MM.1S (cell line): ENCODE measurements around the gene MKKS.

Source experiments
- DNase-seq: peaks from one replicate; pipeline ENCODE4 v3.0.0-alpha.2; 2015
- H2AFZ ChIP-seq: fragments of 300-600 bp; sonication (generic); 2 replicates; pipeline ENCODE4 v1.6.0; 2016; ENCODE audit warnings: antibody characterized with exemption, low read length
- H3F3A ChIP-seq: fragments of 300-600 bp; sonication (generic); 2 replicates; pipeline ENCODE4 v1.6.1; 2016; ENCODE audit warnings: mild to moderate bottlenecking, antibody characterized with exemption, low read length, moderate library complexity, mixed read lengths; ENCODE audit not compliant: insufficient read depth
- H3K27ac ChIP-seq: fragments of 300-600 bp; sonication (generic); 2 replicates; pipeline ENCODE4 v1.5.1; 2016; ENCODE audit warnings: mild to moderate bottlenecking, low read length
- H3K27me3 ChIP-seq: fragments of 300-600 bp; sonication (generic); replicated peaks from 2 replicates; pipeline ENCODE4 v1.6.0; 2016; ENCODE audit warnings: low read length; ENCODE audit not compliant: insufficient read depth
- H3K36me3 ChIP-seq: fragments of 300-600 bp; sonication (generic); replicated peaks from 2 replicates; pipeline ENCODE4 v1.6.1; 2016; ENCODE audit warnings: mild to moderate bottlenecking, low read length, mixed read lengths; ENCODE audit not compliant: insufficient read depth
- H3K4me1 ChIP-seq: fragments of 300-600 bp; sonication (generic); 2 replicates; pipeline ENCODE4 v1.6.1; 2016; ENCODE audit warnings: low read length, mixed read lengths
- H3K4me2 ChIP-seq: fragments of 300-600 bp; sonication (generic); 2 replicates; pipeline ENCODE4 v1.6.0; 2016; ENCODE audit warnings: low read depth, low read length
- H3K4me3 ChIP-seq: fragments of 300-600 bp; sonication (generic); 2 replicates; pipeline ENCODE4 v1.5.1; 2016; ENCODE audit warnings: low read length, mixed read lengths
- H3K79me2 ChIP-seq: fragments of 300-600 bp; sonication (generic); 2 replicates; pipeline ENCODE4 v1.6.1; 2016; ENCODE audit warnings: mixed run types, low read length, mixed read lengths
- H3K9ac ChIP-seq: fragments of 300-600 bp; sonication (generic); 2 replicates; pipeline ENCODE4 v1.6.1; 2016; ENCODE audit warnings: low read length, mixed read lengths
- H3K9me2 ChIP-seq: fragments of 300-600 bp; sonication (generic); replicated peaks from 2 replicates; pipeline ENCODE4 v1.6.1; 2016; ENCODE audit warnings: mild to moderate bottlenecking, low read length, mixed read lengths; ENCODE audit not compliant: insufficient read depth
- H3K9me3 ChIP-seq: fragments of 300-600 bp; sonication (generic); replicated peaks from 2 replicates; pipeline ENCODE4 v1.6.1; 2016; ENCODE audit warnings: mild to moderate bottlenecking, low read length, mixed read lengths; ENCODE audit not compliant: insufficient read depth
- H4K20me1 ChIP-seq: fragments of 300-600 bp; sonication (generic); 2 replicates; pipeline ENCODE4 v1.6.1; 2016; ENCODE audit warnings: mild to moderate bottlenecking, low read length, moderate library complexity, mixed read lengths; ENCODE audit not compliant: insufficient read depth
- CTCF ChIP-seq: fragments of 300-600 bp; sonication (generic); IDR thresholded peaks from 2 replicates; pipeline ENCODE4 v1.5.1; 2016; ENCODE audit warnings: antibody characterized with exemption, low read length, mixed read lengths
- EZH2 ChIP-seq: fragments of 300-600 bp; sonication (generic); optimal IDR thresholded peaks from 2 replicates; pipeline ENCODE3; 2017; ENCODE audit warnings: low read depth, mild to moderate bottlenecking, antibody characterized with exemption, low read length, mixed read lengths
- EZH2phosphoT487 ChIP-seq: fragments of 300-600 bp; sonication (generic); IDR thresholded peaks from 2 replicates; pipeline ENCODE4 v1.6.1; 2018; ENCODE audit warnings: antibody characterized with exemption, low read length

Gene MKKS

GRCh38 chr20:10388597-10388996 lies 45.4 kb downstream of the MKKS start:
- no peaks in the 10 kb centered on the region for H3K9me3 ChIP-seq
- H3K9ac ChIP-seq, result no peak overlapping the region
- H3K4me2 ChIP-seq, result no peak overlapping the region
- DNase-seq, result no peak
- no peaks in the 10 kb centered on the region for H3K79me2 ChIP-seq
- H3K27me3 ChIP-seq, result no peaks in the 10 kb centered on the region
- no peak overlapping the region for H3K27ac ChIP-seq
- no peak overlapping the region for H2AFZ ChIP-seq
- no peaks in the 10 kb centered on the region for H3F3A ChIP-seq
- no peaks in the 10 kb centered on the region for H3K9me2 ChIP-seq
- no peaks in the 10 kb centered on the region for H4K20me1 ChIP-seq
- H3K4me1 ChIP-seq, result no peaks in the 10 kb centered on the region
- no peak for TF ChIP-seq CTCF
- TF ChIP-seq EZH2, result no peak
- TF ChIP-seq EZH2phosphoT487, result no peak
- H3K4me3 ChIP-seq, result no peak overlapping the region
- no peaks in the 10 kb centered on the region for H3K36me3 ChIP-seq

- no peak overlapping the region for H3K4me3 ChIP-seq
- no peaks in the 10 kb centered on the region for H3K36me3 ChIP-seq
- H3K27me3 ChIP-seq, result no peaks in the 10 kb centered on the region
- DNase-seq, result no peak
- no peaks in the 10 kb centered on the region for H3K4me1 ChIP-seq
- no peaks in the 10 kb centered on the region for H3F3A ChIP-seq
- H4K20me1 ChIP-seq, result no peaks in the 10 kb centered on the region
- H2AFZ ChIP-seq, result no peak overlapping the region
- no peaks in the 10 kb centered on the region for H3K79me2 ChIP-seq
- no peak overlapping the region for H3K27ac ChIP-seq
- TF ChIP-seq EZH2, result no peak
- TF ChIP-seq CTCF, result no peak
- TF ChIP-seq EZH2phosphoT487, result no peak
- no peaks in the 10 kb centered on the region for H3K9me3 ChIP-seq
- no peak overlapping the region for H3K4me2 ChIP-seq
- no peaks in the 10 kb centered on the region for H3K9me2 ChIP-seq
- no peak overlapping the region for H3K9ac ChIP-seq
These were observed 46.3 kb downstream of the MKKS start for GRCh38 chr20:10387686-10388085.

GRCh38 chr20:10385850-10386544 lies 48.0 kb downstream of the MKKS start:
- H3F3A ChIP-seq, result no peaks in the 10 kb centered on the region
- no peak overlapping the region for H3K4me2 ChIP-seq
- no peaks in the 10 kb centered on the region for H3K79me2 ChIP-seq
- H3K9ac ChIP-seq, result no peak overlapping the region
- no peaks in the 10 kb centered on the region for H4K20me1 ChIP-seq
- H3K4me1 ChIP-seq, result no peaks in the 10 kb centered on the region
- TF ChIP-seq EZH2, result no peak
- TF ChIP-seq EZH2phosphoT487, result no peak
- no peak for TF ChIP-seq CTCF
- H3K27ac ChIP-seq, result no peak overlapping the region
- H3K9me2 ChIP-seq, result no peaks in the 10 kb centered on the region
- no peak overlapping the region for H3K4me3 ChIP-seq
- H3K9me3 ChIP-seq, result no peaks in the 10 kb centered on the region
- H3K36me3 ChIP-seq, result no peaks in the 10 kb centered on the region
- no peak overlapping the region for H2AFZ ChIP-seq
- no peak for DNase-seq
- no peaks in the 10 kb centered on the region for H3K27me3 ChIP-seq
